HT-29 (cell line): ENCODE measurements around the gene NRXN3. TPM values are rescaled to one million over a fixed set of nuclear protein-coding genes. Genes with fewer than 3 reads are reported as not detected.

Source experiments
- DNase-seq: peaks from one replicate; pipeline ENCODE4 v3.0.0-alpha.2; 2015; ENCODE audit warnings: low spot score
- total RNA-seq: library from RNA; depleted of rRNA; stranded (reverse); fragments of >200 nt; shearing (Covaris generic); gene quantifications from 2 replicates; pipeline ENCODE4 v1.2.3, GENCODE V29; 2014; rRNA removed

Gene NRXN3
- not detected in 2 replicates for total RNA-seq

DNA sequence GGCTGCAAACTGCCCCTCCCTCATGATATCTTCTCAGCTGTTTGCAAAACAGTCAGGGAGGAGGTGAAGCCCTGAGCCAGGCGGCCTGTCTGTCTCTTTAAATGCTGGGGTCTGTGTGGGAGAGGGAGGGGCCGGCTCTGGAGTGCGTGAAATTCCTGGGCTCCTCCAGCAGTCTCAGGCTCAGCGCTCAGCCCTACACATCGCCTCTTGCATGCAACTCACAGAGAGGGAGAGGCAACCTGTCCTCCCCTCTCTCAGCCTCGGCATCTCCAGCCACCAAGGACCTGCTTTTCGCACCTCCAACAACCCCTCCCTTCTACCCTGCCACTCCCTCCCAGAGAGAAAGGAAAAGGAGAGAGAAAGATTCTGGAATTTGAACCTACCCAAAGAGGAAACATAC lies at the start of gene NRXN3:
NRXN3 (plus strand) TSS at position 171 of the 400 bp plus-strand sequence. CDS start 72,721 bp downstream, outside the sequence.
- DNase-seq = no peak

- no peak for DNase-seq
Observed at GRCh38 chr14:78122436-78122835, 47.7 kb upstream of the NRXN3 start.

DNA sequence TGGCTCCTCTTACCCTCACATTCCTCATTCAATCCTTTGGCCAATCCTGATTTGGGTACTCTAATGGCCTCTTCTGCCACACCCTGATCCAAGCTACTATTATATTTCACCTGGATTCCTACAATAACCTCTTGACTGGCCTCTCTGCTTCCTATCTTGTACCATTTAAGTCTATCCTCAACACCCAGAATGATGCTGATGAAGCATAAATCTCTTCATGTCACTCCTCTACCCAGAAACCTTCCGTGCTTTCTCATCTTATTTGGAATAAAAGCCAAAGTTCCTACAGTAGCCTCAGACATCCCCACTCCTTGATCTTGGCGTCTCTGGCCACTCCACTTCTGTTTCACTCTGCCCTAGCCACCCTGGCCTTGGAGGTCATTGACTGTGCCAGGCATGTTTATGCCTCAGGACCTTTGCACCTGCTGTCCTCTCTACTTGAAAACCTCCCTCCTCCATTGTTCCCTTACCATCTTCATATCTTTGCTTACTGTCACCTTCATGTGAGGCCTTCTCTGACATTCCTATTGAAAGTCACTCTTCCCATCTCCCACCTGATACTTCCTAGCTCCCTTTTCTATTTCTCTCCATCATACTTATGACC lies 46.4 kb upstream of the NRXN3 start:
- no peak for DNase-seq

- DNase-seq = no peak
Observed at GRCh38 chr14:78127961-78128360, 42.2 kb upstream of the NRXN3 start.

- DNase-seq = no peak
Observed at GRCh38 chr14:78129375-78129774, 40.8 kb upstream of the NRXN3 start.

DNA sequence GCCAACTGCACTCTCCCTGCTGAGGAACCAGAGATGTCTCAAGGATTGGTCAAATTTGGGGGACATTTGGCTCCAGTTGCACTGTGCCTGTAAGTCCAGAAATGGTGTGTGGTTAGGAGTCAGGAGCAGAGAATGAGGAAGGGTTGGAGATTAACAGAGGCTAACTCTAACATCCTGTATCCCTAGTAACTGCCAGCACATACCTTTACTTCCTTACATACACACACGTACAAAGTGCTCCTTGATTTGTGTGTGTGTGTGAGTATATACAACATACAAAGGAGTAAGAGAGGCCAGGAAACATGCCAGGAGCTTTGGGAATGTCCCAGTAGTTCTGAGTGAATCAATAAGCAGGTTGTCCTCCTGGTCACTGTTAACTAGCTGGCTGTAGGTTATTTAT lies 39.8 kb upstream of the NRXN3 start:
- no peak for DNase-seq

- no peak for DNase-seq
Observed at GRCh38 chr14:78131201-78131600, 39.0 kb upstream of the NRXN3 start.

- DNase-seq = no peak
Observed at GRCh38 chr14:78131616-78132015, 38.6 kb upstream of the NRXN3 start.

DNA sequence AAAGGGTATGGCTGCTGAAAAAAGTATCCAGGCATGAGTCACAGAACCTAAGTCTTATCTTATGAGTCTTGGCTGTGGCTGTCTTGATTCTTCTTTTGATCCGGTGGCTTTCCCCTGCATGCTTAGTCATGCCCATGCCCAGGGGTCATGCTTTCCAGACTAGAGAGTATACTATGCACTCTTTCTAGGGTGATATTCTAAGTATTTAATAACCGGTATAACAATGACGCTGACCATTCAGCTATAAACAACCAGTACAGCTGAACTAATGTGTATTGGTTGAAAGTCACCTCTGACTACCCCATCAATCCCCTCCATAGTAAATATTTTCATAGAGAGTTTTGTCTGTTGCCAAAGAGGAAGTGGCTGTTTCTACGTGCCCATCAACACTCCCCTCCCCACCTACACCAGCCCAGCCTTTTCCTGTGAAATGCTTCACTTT lies 34.7 kb upstream of the NRXN3 start:
- no peak for DNase-seq

GRCh38 chr14:78136695-78137094 lies 33.5 kb upstream of the NRXN3 start:
- DNase-seq = no peak

- DNase-seq = no peak
Observed at GRCh38 chr14:78141590-78141989, 28.6 kb upstream of the NRXN3 start.

- no peak for DNase-seq
Observed at GRCh38 chr14:78142998-78143397, 27.2 kb upstream of the NRXN3 start.

DNA sequence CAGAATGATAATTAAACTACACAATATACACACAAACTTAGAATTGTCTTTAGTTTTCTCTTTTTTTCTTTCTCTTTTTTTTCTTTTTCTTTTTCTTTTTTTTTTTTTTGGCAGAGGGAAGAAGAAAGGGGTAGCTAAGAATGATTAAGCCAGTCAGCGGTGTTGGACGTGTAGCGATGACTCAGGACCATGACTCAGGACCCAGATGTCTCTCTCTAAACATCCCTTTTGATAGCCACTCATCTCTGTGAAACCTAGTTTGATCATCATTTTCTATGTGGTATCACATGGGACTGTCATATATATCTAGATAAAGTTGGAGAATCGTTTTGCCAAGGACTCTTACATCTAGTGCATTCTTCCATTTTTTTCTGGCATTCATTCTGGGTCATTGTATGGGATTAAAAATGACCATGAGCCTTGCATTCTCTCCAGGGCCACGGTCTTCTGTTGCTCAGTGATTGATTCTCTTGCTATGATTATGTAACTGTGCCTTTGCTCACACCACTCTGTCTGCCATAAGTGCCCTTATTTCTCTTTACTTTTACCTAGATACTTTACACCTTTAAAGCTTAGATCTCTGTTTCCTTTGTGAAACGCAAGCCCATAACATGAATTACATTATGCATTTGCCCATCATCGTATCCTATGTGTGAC lies 26.6 kb upstream of the NRXN3 start:
- DNase-seq = no peak

DNA sequence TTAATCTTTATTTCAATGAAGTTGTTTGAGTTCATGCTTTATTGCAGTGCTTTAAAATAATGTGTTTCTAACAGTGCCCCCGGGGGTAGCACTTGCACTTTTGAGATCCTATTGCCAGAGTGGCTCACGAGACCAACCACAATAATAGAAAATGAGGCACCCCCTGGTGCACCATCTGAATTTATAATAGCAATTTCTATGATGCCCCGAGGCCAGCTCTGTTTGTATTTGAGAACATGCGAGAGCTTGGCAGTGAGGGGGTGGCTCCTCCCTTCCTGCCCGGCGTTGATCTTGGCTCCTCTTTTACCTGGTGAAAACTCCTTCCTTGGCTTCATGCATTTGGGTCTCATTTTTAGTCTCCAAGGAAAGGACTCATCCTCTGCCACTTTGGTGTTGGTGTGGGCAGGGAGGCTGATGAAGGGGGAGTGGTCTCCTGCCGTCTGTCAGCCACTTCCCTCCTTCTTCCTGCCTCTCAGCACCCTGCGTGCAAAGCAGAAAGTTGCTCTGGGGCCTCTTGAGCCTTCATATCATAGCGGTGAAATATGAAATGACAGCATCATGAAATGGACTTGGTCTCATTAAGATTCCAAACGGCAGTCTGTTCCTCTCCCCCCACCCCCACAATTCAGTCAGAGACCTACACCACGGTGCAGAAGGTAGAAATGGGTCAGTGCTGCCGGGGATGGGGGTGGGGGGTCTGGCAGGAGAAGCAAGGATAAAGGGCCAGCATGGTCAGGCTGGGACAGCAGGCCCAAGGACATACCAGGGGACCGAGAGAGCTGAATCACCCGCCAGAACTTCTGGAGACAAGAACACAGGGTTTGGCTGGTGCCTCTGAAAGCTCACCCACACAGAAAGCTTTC lies 17.7 kb upstream of the NRXN3 start:
- no peak for DNase-seq

DNA sequence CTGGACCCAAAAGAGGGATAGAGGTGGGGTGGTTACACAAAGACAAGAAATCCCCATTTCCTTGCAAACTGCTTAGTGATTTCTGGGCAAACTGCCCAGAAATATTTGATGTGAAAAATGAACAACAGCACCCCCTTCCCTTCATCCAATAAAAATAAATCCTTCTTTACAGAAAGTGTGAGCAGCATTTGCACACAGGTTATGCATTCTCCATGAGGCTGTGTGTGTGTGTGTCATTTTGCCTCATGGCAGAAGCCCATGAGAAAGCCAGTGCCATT lies 17.2 kb upstream of the NRXN3 start:
- peak; percentile 3 for DNase-seq

- DNase-seq = no peak
Observed at GRCh38 chr14:78154827-78155226, 15.3 kb upstream of the NRXN3 start.

- no peak for DNase-seq
Observed at GRCh38 chr14:78156196-78156595, 14.0 kb upstream of the NRXN3 start.

DNA sequence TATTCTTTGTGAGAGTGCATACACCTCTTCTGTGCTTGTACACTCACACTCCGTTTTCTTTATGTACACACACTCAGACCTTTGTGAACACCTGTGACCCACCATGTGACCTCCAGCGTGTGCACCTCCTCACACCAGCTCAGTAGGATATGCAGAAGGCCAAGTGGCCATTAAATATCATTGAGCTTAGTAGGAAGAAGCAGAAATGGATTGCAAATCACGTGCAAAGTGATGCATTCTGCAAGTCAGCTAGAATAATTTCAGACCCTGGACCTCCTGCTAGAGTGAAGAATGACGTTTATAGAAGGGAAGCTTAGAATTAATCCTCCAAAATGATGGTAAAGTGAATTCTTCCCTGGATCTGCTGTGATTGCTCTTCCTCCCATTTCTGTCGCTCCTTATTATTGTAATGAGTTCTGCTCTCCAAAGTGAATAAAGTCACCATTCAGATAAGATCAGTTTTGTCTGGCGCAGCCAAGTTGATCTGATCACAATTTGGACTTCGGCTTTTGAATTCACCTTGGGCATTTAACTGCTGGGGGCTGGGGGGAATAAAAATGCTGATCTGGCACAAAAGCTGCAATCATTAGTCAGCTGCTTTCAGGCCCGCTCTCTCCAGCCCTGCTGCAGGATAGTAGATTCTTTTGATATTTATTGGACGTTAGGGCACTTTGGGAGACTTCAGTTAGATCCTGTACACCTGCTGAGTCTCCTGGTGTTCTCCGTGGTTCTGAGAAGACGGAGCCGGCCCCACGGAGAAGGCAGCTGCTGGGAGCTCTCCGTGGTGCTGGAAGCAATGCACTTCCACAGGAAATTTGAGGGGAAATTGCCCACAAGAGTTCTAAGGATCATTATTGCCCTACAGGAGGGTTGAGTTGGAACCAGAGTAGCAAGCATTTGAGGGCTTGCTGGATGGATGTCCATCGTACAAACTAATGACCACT lies 12.4 kb upstream of the NRXN3 start:
- peak; percentile 3 for DNase-seq

GRCh38 chr14:78162202-78162601 lies 8.0 kb upstream of the NRXN3 start:
- DNase-seq = no peak

GRCh38 chr14:78164226-78164853 lies 5.8 kb upstream of the NRXN3 start:
- peak; percentile 34 for DNase-seq

DNA sequence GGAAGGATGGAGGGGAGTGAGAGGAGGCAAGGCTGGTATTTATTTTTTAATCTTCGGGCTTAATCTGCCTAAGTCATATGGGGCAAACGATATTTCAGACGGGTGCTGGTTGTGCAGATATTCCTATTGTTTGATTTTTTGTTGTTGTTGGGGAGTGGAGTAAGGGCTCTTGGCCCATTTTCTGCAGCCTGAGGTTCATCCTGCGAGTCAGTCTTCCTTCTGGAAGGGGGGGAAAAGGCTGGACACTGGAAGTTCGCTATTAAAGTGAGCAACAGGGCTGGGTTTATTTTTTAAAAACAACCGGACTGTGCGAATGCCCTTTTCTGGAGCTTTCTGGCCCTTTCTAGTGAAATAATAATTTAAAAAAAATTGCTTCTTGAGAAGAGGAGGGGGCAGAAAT lies 2.3 kb downstream of the NRXN3 start:
- DNase-seq = no peak
